Fibroblast of skin of right quadriceps (primary cell): ENCODE results near the gene PHLPP1.
A peak's percentile ranks its signal among the peaks of the same experiment; 100 is the strongest.

ENCODE experiments used
- DNase-seq: peaks from one replicate; pipeline ENCODE4 v3.0.0-alpha.2; 2013

Gene PHLPP1

GRCh38 chr18:62987859-62988258 is 272.5 kb downstream of the PHLPP1 start:
- no peak for DNase-seq

- no peak for DNase-seq
These were observed 273.1 kb downstream of the PHLPP1 start for GRCh38 chr18:62988471-62988870.

GRCh38 chr18:62989195-62989594 is 273.9 kb downstream of the PHLPP1 start:
- no peak for DNase-seq

DNA sequence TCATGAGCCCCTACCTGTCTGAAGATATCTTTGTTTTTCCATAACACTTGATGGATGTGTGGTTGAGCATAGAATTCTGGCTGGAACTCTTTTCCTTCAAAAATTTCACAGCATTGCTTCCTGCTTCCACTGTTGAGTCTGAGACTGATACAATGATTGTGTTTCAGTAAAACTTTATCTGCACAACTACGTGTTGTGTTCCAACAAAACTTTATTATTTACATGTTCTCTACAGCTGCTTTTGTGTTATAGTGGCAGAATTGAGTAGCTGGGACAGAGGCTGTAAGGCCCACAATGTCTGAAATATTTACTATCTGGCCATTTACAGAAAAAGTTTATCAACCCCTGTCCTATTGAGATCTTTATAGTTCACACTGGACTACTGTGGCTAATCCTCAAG is 275.3 kb downstream of the PHLPP1 start:
- no peak for DNase-seq

GRCh38 chr18:62991389-62991788 is 276.0 kb downstream of the PHLPP1 start:
- no peak for DNase-seq

GRCh38 chr18:62991959-62992358 is 276.6 kb downstream of the PHLPP1 start:
- DNase-seq = no peak

- DNase-seq = no peak
These were observed 277.6 kb downstream of the PHLPP1 start for GRCh38 chr18:62992877-62993365.

DNA sequence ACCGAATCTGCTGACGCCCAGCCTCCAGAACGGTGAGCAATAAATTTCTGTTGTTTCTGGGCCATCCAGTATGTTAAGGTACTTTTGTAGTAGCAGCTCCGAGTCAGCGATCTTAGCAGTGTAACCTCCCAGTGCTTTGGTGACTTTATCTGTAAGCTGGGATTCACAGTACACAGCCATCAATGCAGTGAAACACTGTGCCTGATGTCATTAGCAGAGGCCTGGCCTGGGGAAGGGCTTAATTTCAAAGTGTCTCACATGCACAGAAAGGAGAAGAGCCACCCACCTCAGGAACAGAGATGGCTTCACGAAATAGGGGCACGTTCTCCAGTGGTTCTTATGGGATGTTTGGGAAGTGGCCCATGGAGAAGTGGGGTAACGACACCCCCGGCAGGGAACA is 281.2 kb downstream of the PHLPP1 start:
- DNase-seq = no peak

DNA sequence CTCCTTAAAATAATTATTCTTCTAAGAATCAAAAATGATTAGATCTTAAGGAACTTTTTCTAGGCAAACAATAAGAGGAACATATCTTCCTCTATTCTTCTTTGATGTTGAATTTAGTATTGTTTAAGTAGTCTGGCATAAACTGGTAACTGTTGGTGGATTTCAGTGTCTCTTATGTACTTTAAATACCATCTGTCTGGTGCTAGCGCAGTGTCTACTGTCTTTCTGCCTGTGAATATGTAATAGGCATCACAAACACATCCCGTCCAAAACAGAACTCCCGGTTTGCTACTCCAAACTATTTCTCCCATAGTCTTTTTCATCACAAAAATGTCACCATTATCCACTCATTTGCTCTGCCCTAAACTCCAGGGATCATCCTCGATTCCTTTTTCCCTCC is 281.7 kb downstream of the PHLPP1 start:
- no peak for DNase-seq

GRCh38 chr18:62998443-62998842 is 283.1 kb downstream of the PHLPP1 start:
- no peak for DNase-seq

GRCh38 chr18:62999392-62999791 is 284.1 kb downstream of the PHLPP1 start:
- peak; percentile 27 for DNase-seq

DNA sequence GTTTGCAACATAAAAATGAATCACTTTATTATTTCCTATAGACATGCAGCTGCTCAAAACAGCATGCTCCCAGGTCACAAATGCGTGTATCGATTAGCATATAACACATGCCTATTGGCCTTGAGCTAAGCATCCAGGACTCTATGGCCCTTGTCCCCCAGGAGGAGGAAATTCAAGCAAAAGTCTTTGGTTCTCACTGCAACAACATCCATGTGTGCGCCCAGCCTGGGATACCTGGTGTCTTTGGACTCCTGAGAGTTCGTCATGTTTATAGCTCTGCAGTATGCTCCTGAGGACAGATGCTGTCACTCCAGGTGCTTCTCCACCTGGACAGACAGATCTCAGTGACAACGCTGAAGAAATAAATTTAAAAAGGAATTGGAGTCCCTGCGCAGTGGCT is 284.6 kb downstream of the PHLPP1 start:
- no peak for DNase-seq

GRCh38 chr18:63000839-63001238 is 285.5 kb downstream of the PHLPP1 start:
- no peak for DNase-seq

DNA sequence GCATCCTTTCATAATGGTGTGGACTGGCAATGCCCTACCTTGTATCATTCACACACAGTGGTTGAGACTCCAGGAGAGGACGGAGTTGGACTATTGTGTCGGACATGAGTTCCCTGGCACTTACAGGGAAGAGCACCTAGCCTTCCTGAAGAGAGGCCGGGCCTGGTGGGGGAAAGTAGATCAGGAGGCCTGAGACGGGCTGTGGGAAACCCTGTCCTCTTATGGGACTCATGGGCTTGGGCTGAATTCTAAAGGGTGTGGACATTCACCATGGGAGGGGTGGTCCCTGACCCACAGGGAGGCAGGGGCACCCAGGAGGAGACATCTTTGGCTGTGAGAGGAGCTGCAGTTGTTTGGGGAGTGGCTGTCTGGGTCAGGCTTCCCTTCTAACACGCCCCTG is 286.5 kb downstream of the PHLPP1 start:
- DNase-seq = no peak

GRCh38 chr18:63002305-63002704 is 287.0 kb downstream of the PHLPP1 start:
- DNase-seq = no peak

- no peak for DNase-seq
These were observed 287.6 kb downstream of the PHLPP1 start for GRCh38 chr18:63002803-63003445.

DNA sequence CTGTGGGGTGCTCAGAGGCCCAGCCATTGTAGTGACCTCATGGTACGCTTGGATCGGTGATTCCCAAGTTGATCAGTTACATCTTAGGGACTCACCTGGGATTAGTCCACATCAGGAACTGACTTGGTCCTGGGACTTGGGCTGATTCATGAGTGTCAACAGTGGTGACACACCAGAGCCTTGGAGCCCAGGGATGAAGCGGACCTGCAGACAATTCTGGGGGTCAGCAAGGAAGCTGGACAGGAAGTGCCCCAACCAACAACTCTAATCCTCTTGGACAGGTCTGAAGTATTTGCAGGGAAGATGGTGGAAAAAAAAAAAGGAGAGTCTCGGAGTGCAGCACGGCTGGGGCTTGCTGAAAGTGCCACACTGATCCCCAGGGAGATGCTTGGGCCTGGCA is 288.6 kb downstream of the PHLPP1 start:
- DNase-seq = no peak

DNA sequence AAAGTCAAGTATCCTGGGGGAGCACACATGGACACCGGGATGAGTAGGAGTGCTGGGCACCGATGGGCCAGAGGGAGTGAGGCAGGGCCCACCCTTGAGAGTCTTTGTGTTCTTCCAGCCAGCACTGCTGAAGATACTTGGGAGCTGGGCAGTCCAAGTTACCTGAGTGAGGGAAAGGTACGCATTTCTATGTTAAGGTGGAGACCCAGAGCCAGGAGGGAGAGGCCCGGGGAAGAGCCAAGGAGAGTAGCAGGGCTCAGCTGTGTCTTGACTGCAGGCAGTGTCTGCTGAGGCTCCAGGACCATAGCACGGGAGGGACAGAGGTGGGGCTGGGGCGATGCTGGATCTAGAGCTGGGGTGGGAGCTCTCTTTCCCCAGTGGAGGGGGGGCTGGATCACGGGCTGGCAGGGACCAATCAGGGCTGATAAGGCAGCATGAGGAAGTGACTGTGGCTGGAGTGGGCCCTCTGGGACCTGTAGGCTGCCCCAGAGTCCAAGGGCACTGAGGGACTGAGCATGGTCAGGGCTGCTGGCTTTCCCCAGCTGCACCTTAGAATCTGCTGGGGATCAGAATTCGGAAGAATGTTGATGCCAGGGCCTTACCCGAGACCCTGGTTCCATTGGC is 289.2 kb downstream of the PHLPP1 start:
- no peak for DNase-seq

DNA sequence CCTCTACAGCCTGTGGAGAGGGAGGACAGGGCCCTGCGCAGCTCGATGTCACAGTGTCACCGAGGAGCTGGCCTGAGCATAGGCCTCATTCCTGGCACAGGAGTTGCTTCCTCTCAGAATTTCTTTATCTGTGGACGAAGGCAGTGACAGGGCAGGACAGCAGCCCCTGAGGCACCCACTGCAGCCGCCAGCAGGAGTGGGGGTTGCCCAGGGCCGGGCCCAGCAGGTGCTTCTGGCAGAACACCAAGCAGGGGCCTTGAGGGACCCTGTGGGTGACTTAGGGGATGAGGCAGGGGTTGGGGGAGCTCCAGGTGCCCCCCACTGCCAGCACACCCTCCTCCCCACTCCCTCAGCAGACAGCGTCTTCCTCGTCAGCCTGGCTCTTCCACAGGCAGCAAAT is 290.0 kb downstream of the PHLPP1 start:
- DNase-seq = no peak

DNA sequence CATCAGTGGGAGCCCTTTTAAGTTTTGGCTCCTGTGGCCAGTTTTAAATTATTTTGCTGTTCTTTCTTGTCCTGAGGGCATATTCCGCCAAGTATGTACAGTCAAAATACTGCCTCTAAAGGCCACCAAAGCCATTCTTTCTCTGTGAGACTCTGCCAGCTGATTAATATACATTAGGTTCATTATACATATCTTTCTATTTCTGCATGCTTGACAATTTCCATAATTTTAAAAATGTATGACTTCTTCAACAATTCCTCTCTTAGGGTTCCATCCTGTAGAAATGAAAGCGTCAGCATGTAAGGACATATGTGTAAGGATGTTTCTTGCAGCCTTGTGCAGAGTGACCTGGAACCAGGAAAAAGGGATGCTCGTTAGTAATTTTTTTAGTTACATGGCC is 291.9 kb downstream of the PHLPP1 start:
- DNase-seq = no peak

- DNase-seq = peak; percentile 53
These were observed 300.9 kb downstream of the PHLPP1 start for GRCh38 chr18:63016270-63016669.

DNA sequence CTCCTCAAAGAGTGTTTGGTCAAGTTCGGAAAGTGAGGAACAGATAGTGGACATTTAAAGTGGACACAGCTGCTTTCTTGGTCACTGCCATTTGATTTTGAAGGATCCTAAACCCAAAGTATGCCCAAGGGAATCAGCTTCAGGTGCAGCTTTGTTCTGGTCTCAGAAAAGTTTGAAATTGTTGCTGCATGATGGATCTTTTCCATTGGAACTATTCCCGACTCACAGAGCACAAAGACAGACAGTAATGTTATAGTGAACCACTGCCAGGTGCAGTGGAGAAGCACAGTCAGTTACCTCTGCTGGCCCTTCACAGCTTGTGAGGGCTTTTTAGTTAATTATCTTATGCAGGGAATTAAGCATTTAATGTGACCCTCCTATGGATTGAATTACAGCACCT is 301.7 kb downstream of the PHLPP1 start:
- no peak for DNase-seq

DNA sequence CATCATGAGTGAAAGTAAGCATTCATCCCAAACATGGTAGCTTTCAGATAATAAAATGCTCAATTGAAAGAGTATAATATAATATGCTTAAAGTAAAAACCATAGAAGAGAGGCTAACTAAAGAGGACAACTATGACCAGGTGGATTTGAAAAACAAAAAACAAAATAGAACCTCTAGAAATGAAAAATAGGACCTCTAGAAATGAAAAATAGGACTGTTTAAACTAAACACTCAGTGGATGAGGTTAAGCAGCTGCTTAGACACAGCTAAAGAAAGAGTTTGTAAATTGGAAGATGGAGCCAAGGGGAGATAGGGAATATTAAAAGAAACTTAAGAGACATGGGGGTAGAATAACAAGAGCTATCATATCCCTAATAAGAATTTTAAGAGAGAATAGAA is 302.6 kb downstream of the PHLPP1 start:
- DNase-seq = no peak

DNA sequence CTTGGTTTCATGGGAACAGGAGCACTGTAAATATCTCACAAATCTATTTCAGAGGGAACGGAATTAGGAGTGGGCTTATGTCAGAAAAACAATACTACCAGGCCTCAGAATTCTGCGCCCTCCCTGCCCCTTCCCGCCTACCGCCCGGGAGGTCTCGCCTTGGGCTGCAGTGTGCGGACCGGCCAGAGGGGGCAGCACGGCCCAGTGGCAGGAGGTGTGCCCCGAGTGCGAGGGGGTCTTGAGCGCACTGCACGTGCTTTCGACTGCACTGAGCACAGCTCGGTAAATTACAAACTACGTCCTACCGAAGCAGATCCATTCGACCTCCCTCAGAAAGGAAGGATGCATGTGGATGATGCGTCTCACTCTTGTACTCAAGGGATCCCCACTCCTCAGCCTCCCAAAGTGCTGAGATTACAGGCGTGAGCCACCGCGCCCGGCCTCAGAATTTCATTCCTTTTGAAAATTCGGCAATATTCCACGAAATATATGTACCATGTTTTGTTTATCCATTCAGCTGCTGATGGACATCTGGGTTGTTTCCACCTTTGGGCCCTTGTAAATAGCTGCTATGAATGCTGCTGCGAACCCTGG is 307.2 kb downstream of the PHLPP1 start:
- no peak for DNase-seq
